H1 (cell line): ENCODE measurements around the gene CD300LF. TPM values are rescaled to one million over a fixed set of nuclear protein-coding genes. Genes with fewer than 3 reads are reported as not detected.

ENCODE experiments used
- CTCF ChIA-PET: fragments of 300-600 bp; sonication (Branson Sonifier 250); formaldehyde crosslinking; loops from one replicate; lab custom pipeline; 2021; ENCODE audit not compliant: partially characterized antibody; lab: Charles Lee
- POLR2A ChIA-PET: fragments of 300-600 bp; sonication (Branson Sonifier 250); formaldehyde crosslinking; loops from one replicate; lab custom pipeline; 2021; ENCODE audit warnings: inconsistent platforms; ENCODE audit not compliant: partially characterized antibody; lab: Charles Lee
- DNase-seq, 2 experiments: peaks; one replicate each; pipeline versions ENCODE4 v3.0.0 to v3.0.0-alpha.2; 2010 to 2022; ENCODE audit warnings: low spot score in 2 of 2, low read depth in 1 of 2, mixed read lengths in 1 of 2
- FAIRE-seq: peaks from 2 replicates; lab custom pipeline; 2011; peaks lifted over from hg19 to GRCh38; lab: Jason Lieb, UNC
- H2AFZ ChIP-seq: 2 replicates; pipeline ENCODE4 v1.8.1; 2012; ENCODE audit warnings: low read length, inconsistent platforms
- H2AK5ac ChIP-seq: 2 replicates; pipeline ENCODE4 v1.6.1; 2013; ENCODE audit warnings: low read depth, low read length
- H2BK120ac ChIP-seq: replicated peaks from 2 replicates; pipeline ENCODE3; 2013; ENCODE audit warnings: low read depth, low read length, inconsistent platforms
- H2BK12ac ChIP-seq: 2 replicates; pipeline ENCODE4 v1.6.1; 2013; ENCODE audit warnings: low read depth, low read length
- H2BK15ac ChIP-seq: 2 replicates; pipeline ENCODE4 v1.6.1; 2013; ENCODE audit warnings: low read length
- H2BK20ac ChIP-seq: 2 replicates; pipeline ENCODE4 v1.6.1; 2013; ENCODE audit warnings: low read length
- H2BK5ac ChIP-seq: 2 replicates; pipeline ENCODE4 v1.6.1; 2013; ENCODE audit warnings: low read depth, low read length
- H3K14ac ChIP-seq: 2 replicates; pipeline ENCODE4 v1.6.1; 2013; ENCODE audit warnings: inconsistent platforms; ENCODE audit not compliant: insufficient read length
- H3K18ac ChIP-seq: 2 replicates; pipeline ENCODE4 v1.6.1; 2013; ENCODE audit warnings: low read length; ENCODE audit errors: extremely low read depth
- H3K23ac ChIP-seq: 2 replicates; pipeline ENCODE4 v1.6.1; 2013; ENCODE audit warnings: inconsistent platforms; ENCODE audit not compliant: insufficient read length
- H3K23me2 ChIP-seq: 2 replicates; pipeline ENCODE4 v1.6.1; 2013; ENCODE audit warnings: low read depth, low read length
- H3K27ac ChIP-seq: 2 replicates; pipeline ENCODE4 v1.6.1; 2011; ENCODE audit warnings: low read depth, low read length, inconsistent platforms
- H3K27me3 ChIP-seq, 4 experiments: replicated peaks in 1 of 4; 1 replicate in 1 of 4; 2 replicates in 3 of 4; pipeline versions ENCODE4 v1.6.1 to v1.8.1; 2011 to 2013; ENCODE audit warnings: low read length in 3 of 4, mild to moderate bottlenecking in 3 of 4, inconsistent platforms in 2 of 4, mixed read lengths in 2 of 4, moderate library complexity in 1 of 4; ENCODE audit not compliant: control insufficient read depth in 3 of 4, insufficient read depth in 3 of 4; ENCODE audit errors: extremely low read depth in 1 of 4
- H3K36me3 ChIP-seq, 4 experiments: 2 replicates each; pipeline versions ENCODE4 v1.6.1 to v1.8.1; 2011 to 2013; ENCODE audit warnings: mild to moderate bottlenecking in 4 of 4, low read length in 3 of 4, moderate library complexity in 2 of 4, control low read depth in 1 of 4, inconsistent platforms in 1 of 4; ENCODE audit not compliant: insufficient read depth in 4 of 4, control insufficient read depth in 2 of 4
- H3K4ac ChIP-seq: replicated peaks from 2 replicates; pipeline ENCODE3; 2013; ENCODE audit warnings: low read length, low read depth, mixed read lengths, inconsistent platforms; ENCODE audit not compliant: insufficient read length
- H3K4me1 ChIP-seq, 4 experiments: replicated peaks in 1 of 4; 1 replicate in 1 of 4; 2 replicates in 3 of 4; pipeline versions ENCODE4 v1.6.1 to v1.8.1; 2011 to 2013; ENCODE audit warnings: low read length in 3 of 4, inconsistent platforms in 2 of 4, mixed read lengths in 1 of 4; ENCODE audit not compliant: insufficient read depth in 4 of 4, control insufficient read depth in 3 of 4
- H3K4me2 ChIP-seq, 2 experiments: 2 replicates each; pipeline versions ENCODE4 v1.6.1 to v1.8.1; 2011 to 2013; ENCODE audit warnings: low read depth in 2 of 2, low read length in 2 of 2, control low read depth in 1 of 2, inconsistent platforms in 1 of 2, mild to moderate bottlenecking in 1 of 2; ENCODE audit not compliant: insufficient read depth in 1 of 2
- H3K4me3 ChIP-seq, 4 experiments: fragments of 200-600, 300-600 bp in 1 of 4; sonication (generic), shearing (Covaris generic), sonication (Bioruptor Twin) in 1 of 4; 2 replicates each; pipeline versions ENCODE4 v1.5.1 to v1.8.1; 2011 to 2016; ENCODE audit warnings: low read length in 4 of 4, low read depth in 3 of 4, control low read depth in 2 of 4, inconsistent platforms in 2 of 4, mild to moderate bottlenecking in 2 of 4, mixed read lengths in 1 of 4, moderate library complexity in 1 of 4; ENCODE audit not compliant: insufficient read depth in 2 of 4; ENCODE audit errors: extremely low read depth in 1 of 4
- H3K56ac ChIP-seq: replicated peaks from 2 replicates; pipeline ENCODE3; 2013; ENCODE audit warnings: low read depth, mild to moderate bottlenecking, mixed read lengths, low read length, inconsistent platforms; ENCODE audit not compliant: insufficient read length
- H3K79me1 ChIP-seq: 2 replicates; pipeline ENCODE4 v1.6.1; 2013; ENCODE audit warnings: low read depth, low read length, control low read depth
- H3K79me2 ChIP-seq, 2 experiments: 2 replicates each; pipeline versions ENCODE4 v1.6.1 to v1.8.1; 2012 to 2013; ENCODE audit warnings: low read length in 2 of 2, mild to moderate bottlenecking in 2 of 2, inconsistent platforms in 1 of 2; ENCODE audit not compliant: insufficient read depth in 2 of 2, control insufficient read depth in 1 of 2
- H3K9ac ChIP-seq, 4 experiments: replicated peaks in 1 of 4; 1 replicate in 1 of 4; 2 replicates in 3 of 4; pipeline versions ENCODE4 v1.6.1 to v1.8.1; 2011 to 2013; ENCODE audit warnings: low read depth in 3 of 4, low read length in 3 of 4, control low read depth in 2 of 4, mild to moderate bottlenecking in 2 of 4, moderate library complexity in 2 of 4, inconsistent platforms in 1 of 4; ENCODE audit errors: extremely low read depth in 1 of 4
- H3K9me3 ChIP-seq, 2 experiments: 2 replicates each; pipeline versions ENCODE4 v1.6.1 to v1.8.1; 2012 to 2013; ENCODE audit warnings: mild to moderate bottlenecking in 2 of 2, moderate library complexity in 2 of 2, control low read depth in 1 of 2, inconsistent platforms in 1 of 2, low read depth in 1 of 2, low read length in 1 of 2, mixed read lengths in 1 of 2; ENCODE audit not compliant: insufficient read depth in 2 of 2
- H4K20me1 ChIP-seq, 2 experiments: replicated peaks in 1 of 2; 2 replicates each; pipeline versions ENCODE3 to v1.8.1; 2011 to 2013; ENCODE audit warnings: inconsistent platforms in 2 of 2, low read length in 2 of 2, mild to moderate bottlenecking in 1 of 2; ENCODE audit not compliant: insufficient read depth in 2 of 2, control insufficient read depth in 1 of 2
- H4K5ac ChIP-seq: 2 replicates; pipeline ENCODE4 v1.6.1; 2013; ENCODE audit warnings: low read length, low read depth, mixed read lengths, inconsistent platforms; ENCODE audit not compliant: insufficient read length
- H4K8ac ChIP-seq: 2 replicates; pipeline ENCODE4 v1.8.0; 2013; ENCODE audit warnings: mild to moderate bottlenecking, moderate library complexity, low read length, inconsistent platforms; ENCODE audit not compliant: insufficient read depth; ENCODE audit errors: extremely low read depth
- H4K91ac ChIP-seq: replicated peaks from 2 replicates; pipeline ENCODE3; 2013; ENCODE audit warnings: low read length, mixed read lengths, inconsistent platforms; ENCODE audit not compliant: insufficient read length
- CTBP2 ChIP-seq: IDR thresholded peaks from 2 replicates; pipeline ENCODE4 v1.7.0; 2011; ENCODE audit warnings: borderline replicate concordance, mild to moderate bottlenecking, moderate library complexity, mixed read lengths, low read length; ENCODE audit not compliant: insufficient read depth, insufficient read length
- SIN3A ChIP-seq, 2 experiments: IDR thresholded peaks in 1 of 2; conservative IDR thresholded peaks in 1 of 2; 2 replicates each; pipeline ENCODE4 v1.6.1; 2011 to 2012; ENCODE audit warnings: low read length in 2 of 2, improper control_type of control experiment in 1 of 2, low read depth in 1 of 2, mild to moderate bottlenecking in 1 of 2
- WGBS, 2 experiments: shearing (Covaris generic) in 1 of 2; methylation state at CpG; one replicate each; pipeline versions ENCODE4 v1.1.6 to v1.1.7; 2013 to 2015; ENCODE audit warnings: low lambda C conversion rate in 2 of 2, mixed read lengths in 2 of 2, inconsistent platforms in 1 of 2, low coverage in 1 of 2, missing lambda C conversion rate in 1 of 2; ENCODE audit not compliant: insufficient replicate concordance in 2 of 2, insufficient coverage in 1 of 2, insufficient read length in 1 of 2; ENCODE audit errors: extremely low coverage in 1 of 2, missing lambda C conversion rate in 1 of 2; 5-methylcytosine and 5-hydroxymethylcytosine counted together
- polyA plus RNA-seq, 7 experiments: library from polyadenylated mRNA; depleted of rRNA in 3 of 7; stranded (reverse) in 5 of 7; unstranded in 2 of 7; fragments of >200 nt in 5 of 7; fragments of 200-250 nt in 2 of 7; gene quantifications; 1 replicate in 5 of 7; 2 replicates in 1 of 7; 4 replicates in 1 of 7; pipeline versions ENCODE4 v1.2.1 to v1.2.3, GENCODE V29; 2011 to 2013; ENCODE audit warnings: missing spikeins in 2 of 7, mixed read lengths in 2 of 7
- total RNA-seq: library from RNA; stranded (reverse); fragmentation: NEBNext Ultra II Directional; extraction: Animal tissue kit (Norgen Biotek cat#: 25700); gene quantifications from 2 replicates; pipeline ENCODE4 v1.2.1, GENCODE V29; 2021

CD300LF gene
- total and polyA plus RNA-seq, 2 of the 8 experiments (the other 6 are each of a cell fraction or from before 2014, with no cell fraction given) = not detected

- Histone ChIP-seq H3K27ac (no peak overlapping the region), H3K4me2 (no peak overlapping the region), H3K27me3 (peaks cover 0 to 3% (median 0%) of the 10 kb centered on the region in 4 experiments; a peak in 2 of 7 replicates), H3K14ac (no peak overlapping the region), H2AFZ (no peak overlapping the region), H4K5ac (no peak overlapping the region), H2BK120ac (no peak overlapping the region), H3K9me3 (no peaks in the 10 kb centered on the region), H3K4ac (no peak overlapping the region), H3K56ac (no peak overlapping the region), H3K23me2 (peaks cover 2% of the 10 kb centered on the region; the same call in 1 of the 2 replicates), H2BK20ac (no peak overlapping the region), H2BK15ac (no peak overlapping the region), H3K18ac (no peak overlapping the region), H3K79me2 (no peaks in the 10 kb centered on the region), H3K4me3 (no peak overlapping the region), H4K20me1 (no peaks in the 10 kb centered on the region), H3K9ac (no peak overlapping the region), H2BK12ac (no peak overlapping the region), H2BK5ac (no peak overlapping the region), H4K8ac (no peak overlapping the region), H2AK5ac (no peak overlapping the region), H3K23ac (no peak overlapping the region), H4K91ac (no peak overlapping the region), H3K4me1 (peaks cover 0 to 9% (median 6%) of the 10 kb centered on the region in 4 experiments; a peak in 5 of 7 replicates), H3K79me1 (no peaks in the 10 kb centered on the region), H3K36me3 (no peaks in the 10 kb centered on the region)
- WGBS, 2 experiments = 82% methylated on average over 6 of the region's 6 CpGs; no CpG with 5 or more reads in 1 of the 2 experiments
- DNase-seq (no peak), FAIRE-seq (no peak)
- POLR2A ChIA-PET = interaction anchor here (1.0 kb wide), 1 partner anchor 14 kb away, joined by 3 read pairs; no protein-coding TSS in a partner anchor
- CTCF ChIA-PET = interaction anchor here (0.7 to 2.7 kb wide), 8 partner anchors 10 to 314 kb away, joined by 3 to 11 read pairs (median 4); partner anchors contain the start of gene RAB37
- TF ChIP-seq SIN3A (conservative IDR thresholded peaks at IDR 0.05 in 1 of 2, IDR thresholded peaks at IDR 0.05 in 1 of 2; ENCODE audit: low read depth in 1 of 2, low read length in 2 of 2) (no peak), CTBP2 (no peak)
Measured at GRCh38 chr17:74682028-74682427, 30.7 kb downstream of the CD300LF start.
